Measurements from ENCODE around the gene CDSN.

- no peak for TF ChIP-seq ZNF274 (IDR thresholded peaks at IDR 0.05; ENCODE audit: low read depth, low read length)
- TF ChIP-seq YY1 (IDR thresholded peaks at IDR 0.05; ENCODE audit: insufficient read depth, insufficient read length): no peak
- no peak for TF ChIP-seq SUZ12 (IDR thresholded peaks at IDR 0.05; ENCODE audit: extremely low read depth, insufficient read depth, insufficient read length)
Observed at GRCh38 chr6:31090275-31090972, 29.8 kb downstream of the CDSN start.

All from NT2/D1 (cell line).